AML-193 (cell line): ENCODE results near the gene HES7.

Experiments
- DNase-seq, 2 experiments: peaks; one replicate each; lab custom pipeline; 2025; lab: John Stamatoyannopoulos, UW

Gene HES7

DNA sequence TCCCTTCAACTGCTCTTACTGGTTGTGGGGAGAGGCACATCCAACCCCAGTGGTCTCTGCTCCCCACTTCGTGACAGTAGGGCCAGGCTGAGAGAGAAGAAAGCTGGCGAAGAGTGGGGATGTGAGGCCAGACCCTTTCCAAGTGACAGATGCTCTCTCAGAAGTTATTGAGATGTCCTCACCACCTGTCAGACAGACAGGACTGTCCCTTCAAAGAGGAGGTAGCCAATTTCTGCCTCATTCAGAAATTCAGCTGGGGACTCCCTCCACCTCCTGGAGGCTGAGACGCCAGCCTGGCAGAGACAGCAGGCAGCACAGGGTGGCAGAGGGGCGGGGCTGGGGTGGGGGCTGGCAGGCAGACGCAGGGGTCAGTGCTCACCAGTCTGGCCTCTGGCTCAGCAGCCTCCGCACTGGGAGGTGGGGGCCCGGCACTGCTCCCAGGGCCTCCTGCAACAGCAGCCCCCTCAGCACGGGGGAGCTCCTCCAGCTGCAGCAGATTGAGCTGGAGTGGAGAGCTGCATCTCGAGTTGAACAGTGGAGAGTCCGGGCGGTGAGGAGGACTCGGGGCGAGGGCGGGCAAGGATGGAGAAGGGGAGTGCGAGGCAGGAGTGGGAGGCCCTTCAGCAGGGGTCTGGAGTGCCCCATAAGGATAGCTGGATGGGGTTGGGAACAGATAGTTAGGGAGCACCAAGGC is 19.1 kb upstream of the HES7 start:
- DNase-seq: no peak

DNA sequence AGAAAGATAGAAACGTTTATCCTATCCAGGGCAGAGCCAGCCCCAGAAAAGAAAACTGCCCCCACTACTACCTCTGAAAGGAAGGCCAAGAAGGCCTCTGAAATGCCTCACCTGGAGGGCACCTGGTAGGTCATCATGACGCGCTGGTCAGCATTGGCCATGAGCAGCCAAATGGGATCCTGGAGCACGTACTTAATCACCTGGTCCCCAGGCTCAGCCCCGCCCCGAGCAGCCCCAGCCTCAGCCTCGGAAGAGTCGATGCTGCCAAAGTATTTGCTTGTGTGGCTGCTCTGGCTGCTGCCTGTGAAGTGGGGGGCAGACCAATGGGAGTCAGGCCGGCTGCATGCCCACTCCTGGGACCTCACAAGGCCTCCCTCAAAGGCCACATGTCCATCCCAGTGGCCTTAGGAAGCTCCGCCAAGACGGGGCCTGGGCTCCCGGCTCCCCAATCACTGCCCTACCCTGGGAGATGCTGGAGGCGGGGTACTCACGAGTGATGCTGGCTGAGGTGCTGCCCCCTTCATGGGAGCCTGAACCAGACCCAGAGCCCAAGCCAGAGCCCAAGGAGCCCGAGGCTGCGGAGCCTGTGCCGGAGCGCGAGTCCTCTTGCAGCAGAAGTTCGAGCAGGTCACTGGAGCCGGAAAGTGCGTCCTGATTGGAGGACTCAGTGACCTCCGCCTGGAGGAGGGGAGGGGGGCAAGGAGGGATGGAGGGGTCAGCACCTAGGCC is 18.4 kb upstream of the HES7 start:
- no peak for DNase-seq

DNA sequence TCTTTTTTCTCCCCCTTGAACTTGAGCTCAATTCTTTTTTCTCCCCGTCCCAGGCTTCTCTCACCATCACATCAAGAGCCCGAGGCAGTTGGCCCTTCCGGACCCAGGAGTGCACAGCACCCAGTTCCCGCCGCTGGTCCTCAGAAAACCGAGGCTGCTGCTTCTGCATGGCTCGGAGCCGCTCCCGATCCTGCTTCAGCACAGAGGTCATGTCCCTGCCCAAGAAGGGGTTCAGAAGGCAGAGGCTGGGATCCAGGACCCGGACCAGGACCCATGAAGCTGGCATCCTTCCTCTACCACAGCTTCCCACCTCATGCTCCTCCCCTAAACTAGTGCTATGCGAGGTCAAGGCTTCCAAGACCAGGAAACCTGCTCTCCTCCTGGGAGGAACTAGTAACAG is 17.8 kb upstream of the HES7 start:
- no peak for DNase-seq

DNA sequence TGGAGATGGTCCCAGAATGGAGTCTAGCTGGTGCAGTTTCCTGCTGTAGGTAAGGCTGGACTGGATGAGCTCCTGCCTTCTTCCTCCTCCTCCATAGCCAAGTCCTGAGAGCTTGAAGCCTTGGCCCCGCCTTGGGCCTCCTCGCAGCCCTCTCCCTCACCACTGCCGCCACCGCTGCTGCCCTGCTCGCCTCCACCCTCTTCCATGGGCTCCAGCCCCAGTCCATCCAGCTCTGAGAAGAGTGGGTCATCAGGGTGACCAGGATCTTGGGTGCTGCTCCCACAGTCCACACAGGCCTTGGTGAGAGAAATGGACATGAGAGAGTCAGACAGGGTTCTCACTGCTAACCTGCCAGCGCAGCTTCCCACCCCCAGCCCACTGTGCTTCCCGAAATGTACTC is 17.1 kb upstream of the HES7 start:
- no peak for DNase-seq

DNA sequence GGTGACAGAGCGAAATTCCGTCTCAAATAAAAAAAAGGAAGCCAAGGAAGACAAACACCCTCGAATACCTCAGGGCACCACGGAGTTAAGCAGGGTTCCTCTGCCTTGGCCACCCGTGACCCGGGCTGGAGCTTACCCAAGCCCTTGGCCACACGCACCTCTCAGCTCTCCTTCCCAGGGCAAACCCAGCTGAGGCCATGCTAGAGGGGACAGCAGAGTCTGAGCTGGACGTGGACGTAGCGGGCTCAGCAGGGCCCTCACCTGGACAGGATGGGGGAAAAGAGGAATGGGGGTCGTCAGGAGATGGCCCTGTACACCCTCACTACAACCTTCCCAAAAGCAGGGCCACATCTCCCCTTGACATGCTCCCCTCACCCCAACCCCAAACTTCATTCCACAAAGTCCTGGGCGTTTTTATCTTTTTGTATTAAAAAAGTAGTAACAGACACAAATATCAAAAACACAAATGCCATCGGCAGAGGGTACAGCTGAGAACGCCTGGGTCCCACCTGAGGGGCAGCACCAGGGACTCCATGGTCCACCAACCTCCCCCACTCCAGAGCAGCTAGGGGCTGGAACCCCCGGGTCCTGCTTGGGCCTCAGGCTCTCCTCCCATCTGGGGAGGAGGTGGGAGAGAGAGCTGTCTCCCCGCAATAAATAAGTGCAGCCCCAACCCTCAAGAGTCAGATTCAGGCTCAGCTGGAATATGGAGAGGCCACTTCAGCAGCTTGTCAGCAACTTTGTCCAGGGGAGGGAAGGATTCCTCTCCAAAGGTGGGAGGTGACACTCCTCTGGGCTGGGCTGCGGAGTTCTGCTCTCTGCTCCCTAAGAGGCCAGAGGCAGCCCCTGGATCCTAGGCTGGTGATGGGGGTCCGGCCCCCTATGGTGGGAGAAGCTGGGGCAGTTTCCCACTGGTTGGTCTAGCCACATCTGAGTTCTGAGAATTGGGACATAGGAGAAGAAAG is 16.4 kb upstream of the HES7 start:
- DNase-seq: no peak

DNA sequence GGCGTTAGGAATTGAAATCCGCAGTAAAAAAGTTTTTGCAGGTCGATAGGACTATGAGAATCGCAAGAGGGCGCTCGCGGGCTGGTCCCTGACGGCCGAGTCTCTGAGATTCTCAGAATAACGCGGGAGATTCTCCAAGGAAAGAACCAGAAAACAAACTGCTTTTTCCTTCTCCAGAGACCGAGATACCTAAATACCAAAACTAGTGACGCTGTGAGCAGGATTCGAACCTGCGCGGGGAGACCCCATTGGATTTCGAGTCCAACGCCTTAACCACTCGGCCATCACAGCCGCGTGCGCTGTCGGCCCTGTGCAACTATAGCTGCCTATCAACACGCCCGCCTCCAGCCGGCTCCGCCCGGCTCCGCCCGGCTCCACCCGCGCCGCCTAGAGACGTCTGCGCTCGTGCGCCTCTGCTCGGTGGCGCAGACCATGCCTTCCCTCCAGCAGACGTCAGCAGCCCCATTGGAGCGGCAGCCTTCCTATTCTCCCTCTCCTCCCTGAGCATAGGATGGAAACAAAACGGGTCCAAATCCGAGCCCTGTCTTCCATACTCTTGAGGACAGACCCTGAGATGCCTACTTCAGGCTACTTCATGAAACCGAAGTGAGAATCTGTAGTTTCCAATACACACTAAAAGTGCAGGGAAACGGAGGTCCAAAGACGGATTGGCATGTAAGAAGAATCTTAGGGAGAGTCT is 14.9 kb upstream of the HES7 start:
- DNase-seq: peak; percentile 73 to 89

DNA sequence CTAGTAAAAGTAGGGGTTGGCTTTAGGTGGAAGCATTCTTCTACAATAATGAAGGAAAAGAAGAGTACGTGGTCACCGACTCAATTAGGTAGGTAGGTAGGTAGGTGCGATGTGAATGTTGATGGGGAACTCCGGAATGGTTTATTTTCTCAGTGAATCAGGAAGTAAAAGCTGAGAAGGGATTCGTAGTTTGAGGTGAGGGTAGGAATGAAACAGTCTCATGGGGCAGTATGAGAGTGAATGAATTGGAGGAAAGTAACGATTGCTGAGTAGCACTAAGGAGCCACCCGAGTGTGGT is 14.4 kb upstream of the HES7 start:
- no peak for DNase-seq

DNA sequence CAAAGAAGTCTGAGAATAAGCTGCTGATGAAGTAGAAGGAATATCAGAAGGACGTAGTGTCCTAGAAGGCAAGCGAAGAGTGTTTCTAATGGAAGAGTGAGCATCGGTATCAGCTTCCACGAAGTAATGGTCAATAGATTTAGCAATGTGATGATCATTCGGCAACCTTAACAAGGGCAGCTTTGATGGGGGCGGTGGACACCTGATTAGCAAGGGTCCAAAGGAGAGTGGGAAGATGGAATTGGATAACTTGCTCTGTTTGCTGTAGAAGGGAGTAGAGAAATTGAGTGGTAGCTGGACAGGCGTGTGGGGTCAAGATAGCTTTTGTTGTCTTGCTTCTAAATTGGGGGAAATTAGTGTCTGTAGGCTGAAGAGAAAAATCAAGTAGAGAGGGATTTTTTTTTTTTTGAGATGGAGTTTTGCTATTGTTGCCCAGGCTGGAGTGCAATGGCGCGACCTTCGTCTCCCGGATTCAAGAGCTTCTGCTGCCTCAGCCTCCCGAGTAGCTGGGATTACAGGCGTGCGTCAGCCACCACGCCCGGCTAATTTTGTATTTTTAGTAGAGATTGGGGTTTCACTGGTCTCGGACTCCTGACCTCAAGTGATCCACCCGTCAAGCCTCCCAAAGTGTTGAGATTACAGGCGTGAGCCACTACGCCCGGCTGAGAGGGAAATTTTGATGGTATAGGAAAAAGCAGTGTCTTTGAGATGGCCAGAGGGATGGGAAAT is 13.9 kb upstream of the HES7 start:
- no peak for DNase-seq

DNA sequence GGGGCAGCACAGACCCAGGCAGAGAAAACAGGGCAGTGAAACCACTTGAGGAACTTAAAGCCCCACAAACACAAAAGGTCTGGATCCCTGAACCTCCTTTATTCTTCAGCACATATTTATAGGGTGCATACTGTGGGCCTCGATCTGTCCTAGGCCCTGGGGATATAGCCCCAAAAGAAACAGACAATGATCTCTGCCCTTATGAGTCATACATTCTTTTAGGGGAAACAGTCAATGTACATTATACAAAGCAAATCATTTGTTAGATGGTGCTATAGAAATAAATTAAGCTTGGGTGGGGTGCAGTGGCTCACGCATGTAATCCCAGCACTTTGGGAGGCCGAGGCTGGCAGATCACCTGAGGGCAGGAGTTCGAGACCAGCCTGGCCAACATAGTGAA is 10.0 kb upstream of the HES7 start:
- DNase-seq: no peak

DNA sequence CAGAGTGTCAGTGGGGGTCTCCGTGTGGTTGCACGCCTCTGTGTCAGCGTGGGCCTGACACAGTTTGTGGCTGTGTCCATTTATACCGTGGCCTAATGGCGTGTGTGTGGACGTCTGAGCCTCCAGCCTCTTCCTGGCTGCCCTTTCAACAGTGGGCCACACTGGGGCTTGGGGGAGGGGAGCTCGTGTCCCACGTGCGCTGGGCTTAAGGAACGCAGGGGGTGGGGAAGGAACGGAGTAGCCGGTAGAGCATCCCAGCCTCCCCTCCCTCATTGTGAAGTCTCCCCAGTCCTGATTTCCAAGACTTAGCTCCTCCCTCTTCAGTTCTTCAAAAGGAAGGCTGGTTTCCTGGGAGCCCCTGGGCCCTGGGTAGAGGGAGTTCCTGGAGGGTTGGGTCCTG is 9.5 kb upstream of the HES7 start:
- no peak for DNase-seq

DNA sequence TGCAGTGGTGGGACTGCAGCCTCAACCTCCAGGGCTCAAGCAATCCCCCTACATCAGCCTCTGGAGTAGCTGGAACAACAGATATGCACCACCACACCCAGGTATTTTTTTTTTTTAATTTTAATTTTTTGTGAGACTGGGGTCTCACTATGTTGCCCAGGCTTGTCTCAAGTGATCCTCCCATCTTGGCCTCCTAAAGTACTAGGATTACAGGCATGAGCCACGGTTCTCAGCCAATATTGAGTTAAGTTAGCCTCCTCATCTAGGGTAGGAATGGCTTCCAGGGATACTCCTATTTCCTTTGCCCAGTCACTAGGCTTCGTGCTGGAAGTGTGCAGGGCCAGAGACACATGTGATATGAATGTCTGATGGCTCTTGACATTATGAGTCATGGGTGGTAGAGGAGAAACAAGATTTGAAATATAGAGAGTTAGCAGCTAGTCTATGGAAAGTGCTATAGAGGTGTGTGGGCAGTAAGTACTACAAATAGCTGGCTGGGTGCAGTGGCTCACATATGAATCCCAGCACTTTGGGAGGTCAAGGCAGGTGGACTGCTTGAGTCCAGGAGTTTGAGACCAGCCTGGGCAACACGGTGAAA is 8.0 kb upstream of the HES7 start:
- DNase-seq: no peak

DNA sequence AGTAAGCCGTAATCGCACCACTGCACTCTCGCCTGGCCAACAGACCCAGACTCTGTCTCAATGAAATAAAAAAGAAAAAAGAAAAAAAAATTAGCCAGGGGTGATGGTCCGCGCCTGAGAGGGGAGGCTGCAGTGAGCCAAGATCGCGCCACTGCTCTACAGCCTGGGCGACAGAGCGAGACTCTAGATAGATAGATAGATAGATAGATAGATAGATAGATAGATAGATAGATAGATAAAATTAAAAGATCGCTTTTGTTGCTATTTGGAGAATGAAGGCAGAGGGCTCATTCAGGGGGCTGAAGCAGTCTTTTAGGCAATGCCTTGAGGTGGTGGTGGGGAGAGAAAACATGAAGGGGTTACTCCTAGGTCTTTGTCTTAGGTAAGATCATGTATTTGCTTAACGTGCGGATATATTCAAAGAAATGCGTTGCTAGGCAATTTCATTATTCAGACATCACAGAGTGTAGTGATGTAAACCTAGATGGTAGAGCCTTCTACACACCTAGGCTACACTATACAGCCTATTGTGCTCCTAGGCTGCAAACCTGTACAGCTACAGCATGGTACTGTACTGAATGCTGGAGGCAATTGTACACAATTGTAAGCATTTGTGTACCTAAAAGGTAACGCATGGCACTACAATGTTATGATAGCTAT is 4.3 kb upstream of the HES7 start:
- DNase-seq: no peak

DNA sequence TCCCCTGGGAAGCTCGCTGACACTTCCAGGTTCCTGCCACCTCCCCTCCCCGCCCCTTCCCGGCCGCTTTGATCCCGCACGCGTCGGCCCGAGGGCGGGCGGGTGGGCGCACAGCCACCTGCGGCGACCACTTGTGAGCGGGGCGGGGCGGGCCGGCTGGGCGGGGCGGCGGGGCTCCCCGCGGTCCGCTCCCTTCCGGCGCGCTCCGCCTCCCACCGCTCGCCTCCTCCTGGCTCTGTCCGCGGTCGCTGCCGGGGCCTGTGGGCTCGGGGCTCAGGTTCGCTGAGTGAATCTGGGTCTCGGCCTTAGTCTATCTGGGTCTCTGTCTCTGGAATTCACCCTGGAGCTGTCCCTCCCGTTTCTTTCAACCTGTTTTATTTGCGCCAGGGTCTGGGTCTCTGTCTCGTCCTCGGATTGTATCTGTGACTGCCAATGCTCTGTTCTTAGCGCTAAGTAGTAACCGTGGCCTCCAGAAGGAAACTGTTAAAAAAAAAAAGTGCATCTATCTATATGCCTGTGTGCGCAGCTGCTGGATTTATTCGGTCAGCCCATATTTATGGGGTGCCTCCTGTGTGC is 2.7 kb upstream of the HES7 start:
- DNase-seq: no peak

DNA sequence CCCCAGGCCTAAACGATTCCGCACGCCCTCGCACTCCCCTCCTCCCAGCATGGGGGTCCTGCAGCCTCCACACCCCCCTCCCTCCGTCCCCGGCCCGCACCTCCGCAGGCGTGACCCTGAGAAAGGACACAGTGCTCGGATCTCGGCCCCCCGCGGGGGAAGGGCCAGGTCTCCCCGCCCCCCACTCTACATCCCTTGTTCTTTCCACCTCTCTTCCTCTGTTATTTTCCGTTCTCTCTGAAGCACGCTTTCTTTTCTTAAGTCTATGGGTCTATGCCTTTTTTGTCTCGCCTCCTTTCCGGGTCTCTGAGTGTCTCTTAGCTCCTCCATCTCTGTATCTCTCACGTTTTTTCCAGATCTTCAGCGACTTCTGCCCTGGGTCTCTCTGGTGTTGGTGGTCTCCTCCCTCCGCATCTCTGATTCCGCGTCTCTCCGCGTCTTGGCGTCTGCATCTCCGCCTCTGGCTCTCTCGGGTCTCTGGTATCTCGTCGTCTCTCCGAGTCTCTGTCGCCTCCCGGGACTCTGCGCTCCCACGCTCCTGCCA is 2.1 kb upstream of the HES7 start:
- no peak for DNase-seq

DNA sequence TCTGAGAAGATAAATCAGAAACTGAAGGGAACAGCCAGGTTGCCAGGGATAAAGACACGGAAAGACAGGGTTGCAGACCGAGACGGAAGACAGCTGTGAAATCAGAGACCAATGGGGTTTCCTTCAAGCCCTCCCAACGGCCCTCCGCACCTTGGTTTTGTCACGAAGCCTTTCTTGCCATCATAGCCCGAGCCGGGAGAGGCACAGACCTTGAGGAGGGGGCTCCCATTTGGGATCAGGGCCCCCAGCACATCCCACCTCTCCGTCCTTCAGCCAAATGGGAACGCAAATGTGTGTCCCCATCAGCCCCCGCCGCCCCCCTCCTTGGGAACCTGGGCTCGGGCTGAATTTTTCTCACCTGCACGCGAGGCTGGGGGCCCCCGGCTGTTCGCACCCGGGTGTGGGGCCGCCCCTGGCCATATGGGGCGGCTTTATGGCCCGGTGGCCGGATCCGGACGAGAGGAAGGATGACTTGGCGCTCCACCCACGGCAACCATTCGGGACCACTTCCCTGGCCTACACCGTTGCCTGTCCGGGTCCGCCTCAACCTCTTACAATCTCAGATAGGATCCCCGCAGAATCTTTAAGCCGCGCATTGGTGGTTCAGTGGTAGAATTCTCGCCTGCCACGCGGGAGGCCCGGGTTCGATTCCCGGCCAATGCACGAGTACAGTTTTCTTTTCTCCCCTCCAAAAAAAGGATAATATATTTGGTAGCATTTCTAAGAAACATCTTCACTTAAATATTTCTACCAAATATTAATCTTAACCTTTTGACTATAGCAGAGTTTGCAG is 1.4 kb upstream of the HES7 start:
- peak; percentile 31 to 33 for DNase-seq

DNA sequence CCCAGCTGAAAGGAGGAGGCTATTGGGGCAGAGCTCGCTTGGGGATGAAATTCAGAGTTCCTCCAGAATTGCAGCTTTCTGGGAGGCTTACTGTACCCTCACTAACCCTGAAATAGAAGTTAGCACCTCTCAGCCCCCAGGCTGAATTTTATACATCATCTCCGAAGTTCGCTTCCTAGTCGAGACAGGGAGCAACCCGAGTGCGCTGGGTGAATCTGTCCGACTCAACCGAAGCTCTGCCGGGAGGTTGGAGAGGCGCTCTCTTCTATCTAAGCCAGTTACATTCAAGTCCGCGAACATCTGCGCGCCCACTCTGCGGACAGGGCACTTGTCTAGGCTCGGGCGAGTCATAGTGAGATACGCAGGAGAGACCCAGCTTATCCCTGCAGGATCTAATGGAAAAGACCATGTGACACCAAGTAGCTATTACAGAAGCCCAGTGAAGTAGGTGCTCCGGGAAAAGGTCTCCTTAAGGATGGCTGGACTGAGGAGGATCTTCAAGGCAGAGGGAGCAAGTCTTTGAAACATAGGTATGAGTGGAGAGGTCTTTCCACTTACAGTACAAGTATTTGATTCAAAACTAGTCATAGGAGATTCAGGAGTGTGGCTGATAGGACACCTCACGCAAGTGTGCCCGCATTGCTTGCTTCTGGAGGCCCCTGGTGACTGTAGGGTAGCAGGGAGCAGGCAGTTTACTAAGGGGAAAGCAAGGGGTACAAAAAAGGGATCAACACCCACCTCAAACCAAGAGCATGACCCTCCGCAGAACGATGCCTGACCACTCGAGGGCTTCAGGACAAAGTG is 646 bp upstream of the HES7 start:
- no peak for DNase-seq

DNA sequence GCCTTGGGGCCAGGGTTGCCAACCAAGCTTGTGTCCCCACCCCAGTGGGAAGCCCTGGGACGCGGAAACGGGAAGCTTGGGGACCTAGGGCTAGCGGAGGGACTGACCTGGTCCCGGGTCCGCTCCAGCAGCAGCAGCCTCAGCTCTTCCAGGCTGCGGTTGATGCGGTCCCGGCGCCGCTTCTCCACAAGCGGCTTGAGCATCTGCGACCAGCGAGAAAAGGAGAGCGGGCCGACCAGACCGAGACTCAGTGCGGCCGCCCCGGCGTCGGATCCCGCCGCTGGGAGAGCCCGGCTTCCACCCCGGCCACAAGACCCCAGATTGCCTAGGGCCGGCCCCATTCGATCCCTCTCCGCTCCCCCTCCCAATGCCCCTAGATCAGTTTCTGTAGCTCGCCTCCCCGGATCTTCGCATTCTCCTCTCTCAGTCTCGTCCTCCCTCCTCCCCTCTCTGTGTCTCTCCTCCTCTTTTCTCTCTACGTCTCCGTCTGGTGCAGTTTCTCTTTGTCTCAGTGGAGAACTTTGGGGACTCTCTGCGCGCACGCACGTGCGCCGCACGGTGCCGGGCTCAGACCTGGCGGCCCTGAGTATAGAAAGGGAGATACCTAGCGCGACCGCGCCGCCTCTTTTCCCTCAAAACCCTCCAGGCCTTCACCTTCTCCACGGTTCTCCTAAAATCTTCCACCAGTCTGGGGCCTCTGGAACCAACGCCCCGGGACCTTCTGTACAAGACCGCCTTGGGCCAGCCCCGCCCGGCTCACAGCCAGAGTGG is 797 bp downstream of the HES7 start:
- no peak for DNase-seq
